GM23338 (cell line): ENCODE measurements around the gene PAH. TPM values are rescaled to one million over a fixed set of nuclear protein-coding genes. Genes with fewer than 3 reads are reported as not detected.

Source experiments
- ATAC-seq: fragments of 200-7000 bp; cut with Tn5 transposase; 3 replicates; pipeline ENCODE4 v1.9.1; 2020
- DNase-seq: peaks from one replicate; pipeline ENCODE4 v3.0.0-alpha.2; 2015; ENCODE audit warnings: low spot score
- H2AFZ ChIP-seq: fragments of 200-600 bp; sonication (generic); 2 replicates; pipeline ENCODE4 v1.8.0; 2016; ENCODE audit warnings: antibody characterized with exemption, mild to moderate bottlenecking, moderate library complexity
- H3F3A ChIP-seq: fragments of 200-600 bp; sonication (generic); replicated peaks from 2 replicates; pipeline ENCODE4 v1.8.0; 2017; ENCODE audit warnings: antibody characterized with exemption, mixed run types, low read depth
- H3K27ac ChIP-seq: fragments of 200-600 bp; sonication (generic); 2 replicates; pipeline ENCODE4 v1.6.1; 2016; ENCODE audit warnings: low read depth
- H3K27me3 ChIP-seq: fragments of 200-600 bp; sonication (generic); 2 replicates; pipeline ENCODE4 v1.8.0; 2016; ENCODE audit warnings: mild to moderate bottlenecking, mixed run types, moderate library complexity; ENCODE audit not compliant: insufficient read depth
- H3K36me3 ChIP-seq: fragments of 200-600 bp; sonication (generic); 2 replicates; pipeline ENCODE4 v1.8.0; 2016; ENCODE audit warnings: mild to moderate bottlenecking; ENCODE audit not compliant: insufficient read depth
- H3K4me1 ChIP-seq: fragments of 200-600 bp; sonication (generic); 2 replicates; pipeline ENCODE4 v1.8.0; 2016; ENCODE audit warnings: mild to moderate bottlenecking, moderate library complexity; ENCODE audit not compliant: insufficient read depth
- H3K4me2 ChIP-seq: fragments of 200-600 bp; sonication (generic); 2 replicates; pipeline ENCODE4 v1.7.1; 2017; ENCODE audit warnings: mixed run types
- H3K4me3 ChIP-seq: fragments of 200-600 bp; sonication (generic); 2 replicates; pipeline ENCODE4 v1.6.1; 2016; ENCODE audit warnings: mixed run types
- H3K79me2 ChIP-seq: fragments of 200-600 bp; sonication (generic); replicated peaks from 2 replicates; pipeline ENCODE4 v1.8.0; 2017; ENCODE audit warnings: mild to moderate bottlenecking; ENCODE audit not compliant: insufficient read depth
- H3K9me2 ChIP-seq: fragments of 200-600 bp; sonication (generic); 2 replicates; pipeline ENCODE4 v1.8.0; 2017; ENCODE audit not compliant: insufficient read depth
- H4K20me1 ChIP-seq: fragments of 200-600 bp; sonication (generic); replicated peaks from 2 replicates; pipeline ENCODE4 v1.8.0; 2017; ENCODE audit warnings: mild to moderate bottlenecking; ENCODE audit not compliant: insufficient read depth
- H3K27ac Mint-ChIP-seq: 2 replicates; pipeline ENCODE4 v1.8.0; 2020; ENCODE audit warnings: inconsistent platforms, mild to moderate bottlenecking, moderate library complexity, mixed read lengths
- H3K27me3 Mint-ChIP-seq: 3 replicates; pipeline ENCODE4 v1.8.0; 2022; ENCODE audit warnings: low read depth, mild to moderate bottlenecking, moderate library complexity, mixed read lengths, inconsistent platforms; ENCODE audit not compliant: insufficient read depth, poor library complexity
- H3K36me3 Mint-ChIP-seq: 3 replicates; pipeline ENCODE4 v1.8.0; 2021; ENCODE audit warnings: low read depth, mild to moderate bottlenecking, inconsistent platforms, moderate library complexity, mixed read lengths
- H3K4me1 Mint-ChIP-seq: 3 replicates; pipeline ENCODE4 v1.8.0; 2020; ENCODE audit warnings: mild to moderate bottlenecking, inconsistent platforms, mixed read lengths
- H3K4me3 Mint-ChIP-seq: 3 replicates; pipeline ENCODE4 v1.8.0; 2021; ENCODE audit warnings: moderate library complexity, mild to moderate bottlenecking, inconsistent platforms, mixed read lengths
- H3K9me3 Mint-ChIP-seq: 3 replicates; pipeline ENCODE4 v1.8.0; 2020; ENCODE audit warnings: moderate library complexity, mild to moderate bottlenecking, inconsistent platforms, mixed read lengths
- CREB1 ChIP-seq: fragments of 250-450 bp; sonication (Bioruptor Pico); IDR thresholded peaks from 2 replicates; pipeline ENCODE4 v1.5.0; 2020; ENCODE audit warnings: low read depth, mild to moderate bottlenecking, moderate library complexity
- EZH2 ChIP-seq: fragments of 200-600 bp; sonication (generic); IDR thresholded peaks from one replicate; pipeline ENCODE4 v1.8.0; 2017; ENCODE audit warnings: antibody characterized with exemption, mild to moderate bottlenecking, low read depth; ENCODE audit not compliant: unreplicated experiment
- EZH2phosphoT487 ChIP-seq: fragments of 200-600 bp; sonication (generic); IDR thresholded peaks from one replicate; pipeline ENCODE4 v1.8.1; 2018; ENCODE audit warnings: antibody characterized with exemption; ENCODE audit not compliant: unreplicated experiment
- JUNB ChIP-seq: IDR thresholded peaks from one replicate; pipeline ENCODE4 v1.6.1; 2016; ENCODE audit warnings: antibody characterized with exemption; ENCODE audit not compliant: unreplicated experiment
- NANOG ChIP-seq: IDR thresholded peaks from 2 replicates; pipeline ENCODE4 v1.6.1; 2016; ENCODE audit warnings: antibody characterized with exemption, borderline replicate concordance
- POLR2AphosphoS5 ChIP-seq: IDR thresholded peaks from 2 replicates; pipeline ENCODE4 v1.6.1; 2016; ENCODE audit warnings: antibody characterized with exemption, low read depth
- STAT1 ChIP-seq: IDR thresholded peaks from one replicate; pipeline ENCODE4 v1.6.1; 2016; ENCODE audit warnings: antibody characterized with exemption; ENCODE audit not compliant: unreplicated experiment
- ZNF114 ChIP-seq: fragments of 250-450 bp; sonication (Bioruptor Pico); IDR thresholded peaks from 2 replicates; pipeline ENCODE4 v1.5.0; 2020; ENCODE audit warnings: mild to moderate bottlenecking, moderate library complexity
- ZNF331 ChIP-seq: fragments of 250-450 bp; sonication (Bioruptor Pico); IDR thresholded peaks from 2 replicates; pipeline ENCODE4 v1.5.0; 2020; ENCODE audit warnings: low read depth, mild to moderate bottlenecking, moderate library complexity
- polyA plus RNA-seq: library from polyadenylated mRNA; unstranded; fragments of >200 nt; fragmentation: Nextera tagmentation; extraction: Ambion mirVana; gene quantifications from 2 replicates; pipeline ENCODE4 v1.2.1, GENCODE V29; 2016
- total RNA-seq: library from RNA; depleted of rRNA; stranded (reverse); fragments of >200 nt; shearing (Covaris generic); gene quantifications from 2 replicates; pipeline ENCODE4 v1.2.3, GENCODE V29; 2014
- TF ChIP-seq, protein P1 (sequence below): IDR thresholded peaks from 2 replicates; pipeline ENCODE4 v1.6.1; 2016; ENCODE audit warnings: antibody characterized with exemption
- TF ChIP-seq, protein P2 (sequence below), 2 experiments: fragments of 200-600 bp in 1 of 2; sonication (generic) in 1 of 2; conservative IDR thresholded peaks; 2 replicates each; pipeline versions ENCODE4 v1.5.1 to v1.6.1; 2016 to 2017; ENCODE audit warnings: antibody characterized with exemption in 2 of 2, low read depth in 2 of 2, mild to moderate bottlenecking in 2 of 2, moderate library complexity in 1 of 2
- TF ChIP-seq, protein P3 (sequence below): fragments of 250-450 bp; sonication (Bioruptor Pico); IDR thresholded peaks from 2 replicates; pipeline ENCODE4 v1.5.0; 2020; ENCODE audit warnings: mild to moderate bottlenecking, moderate library complexity
- TF ChIP-seq, protein P4 (sequence below): IDR thresholded peaks from one replicate; pipeline ENCODE4 v1.6.1; 2018; ENCODE audit warnings: antibody characterized with exemption; ENCODE audit not compliant: unreplicated experiment

The PAH gene
- total and polyA plus RNA-seq, 2 experiments from 2014 or later: 3.7 to 4.8 TPM

DNA sequence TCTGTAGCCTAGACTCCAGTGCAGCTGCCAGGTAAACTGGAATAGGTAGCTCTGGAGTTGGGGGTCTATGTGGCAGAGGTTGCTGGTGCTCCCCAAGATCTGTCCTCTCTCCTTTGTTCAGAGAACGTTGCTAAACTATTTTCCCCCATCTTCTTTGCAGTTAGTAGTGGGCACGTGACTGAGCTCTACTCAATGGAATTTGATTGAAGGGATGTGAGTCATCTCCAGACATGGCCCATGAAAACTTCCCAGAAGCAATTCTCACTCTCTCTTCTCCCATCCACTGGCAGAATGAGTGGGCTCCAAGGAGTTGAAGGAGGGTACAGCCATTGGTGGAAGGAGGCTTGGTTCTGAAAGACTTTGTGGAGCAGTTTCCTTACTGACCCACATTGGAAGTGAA, 44.0 kb downstream of the PAH start:
- Histone ChIP-seq H3K36me3 (no peaks in the 10 kb centered on the region), H3K27ac (no peak overlapping the region), H3K79me2 (no peaks in the 10 kb centered on the region), H3K4me1 (no peaks in the 10 kb centered on the region), H3K4me2 (no peak overlapping the region), H2AFZ (no peak overlapping the region), H3K9me2 (no peaks in the 10 kb centered on the region), H3K4me3 (no peak overlapping the region), H3F3A (no peaks in the 10 kb centered on the region), H4K20me1 (no peaks in the 10 kb centered on the region), H3K27me3 (no peaks in the 10 kb centered on the region)
- H3K36me3 Mint-ChIP-seq: no peaks in the 10 kb centered on the region
- no peak for DNase-seq
- TF ChIP-seq, protein P1, sequence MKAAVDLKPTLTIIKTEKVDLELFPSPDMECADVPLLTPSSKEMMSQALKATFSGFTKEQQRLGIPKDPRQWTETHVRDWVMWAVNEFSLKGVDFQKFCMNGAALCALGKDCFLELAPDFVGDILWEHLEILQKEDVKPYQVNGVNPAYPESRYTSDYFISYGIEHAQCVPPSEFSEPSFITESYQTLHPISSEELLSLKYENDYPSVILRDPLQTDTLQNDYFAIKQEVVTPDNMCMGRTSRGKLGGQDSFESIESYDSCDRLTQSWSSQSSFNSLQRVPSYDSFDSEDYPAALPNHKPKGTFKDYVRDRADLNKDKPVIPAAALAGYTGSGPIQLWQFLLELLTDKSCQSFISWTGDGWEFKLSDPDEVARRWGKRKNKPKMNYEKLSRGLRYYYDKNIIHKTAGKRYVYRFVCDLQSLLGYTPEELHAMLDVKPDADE: no peak
- no peak for TF ChIP-seq CREB1 (CRISPR knock-in tag)
- TF ChIP-seq, protein P2, sequence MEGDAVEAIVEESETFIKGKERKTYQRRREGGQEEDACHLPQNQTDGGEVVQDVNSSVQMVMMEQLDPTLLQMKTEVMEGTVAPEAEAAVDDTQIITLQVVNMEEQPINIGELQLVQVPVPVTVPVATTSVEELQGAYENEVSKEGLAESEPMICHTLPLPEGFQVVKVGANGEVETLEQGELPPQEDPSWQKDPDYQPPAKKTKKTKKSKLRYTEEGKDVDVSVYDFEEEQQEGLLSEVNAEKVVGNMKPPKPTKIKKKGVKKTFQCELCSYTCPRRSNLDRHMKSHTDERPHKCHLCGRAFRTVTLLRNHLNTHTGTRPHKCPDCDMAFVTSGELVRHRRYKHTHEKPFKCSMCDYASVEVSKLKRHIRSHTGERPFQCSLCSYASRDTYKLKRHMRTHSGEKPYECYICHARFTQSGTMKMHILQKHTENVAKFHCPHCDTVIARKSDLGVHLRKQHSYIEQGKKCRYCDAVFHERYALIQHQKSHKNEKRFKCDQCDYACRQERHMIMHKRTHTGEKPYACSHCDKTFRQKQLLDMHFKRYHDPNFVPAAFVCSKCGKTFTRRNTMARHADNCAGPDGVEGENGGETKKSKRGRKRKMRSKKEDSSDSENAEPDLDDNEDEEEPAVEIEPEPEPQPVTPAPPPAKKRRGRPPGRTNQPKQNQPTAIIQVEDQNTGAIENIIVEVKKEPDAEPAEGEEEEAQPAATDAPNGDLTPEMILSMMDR (conservative IDR thresholded peaks at IDR 0.05; ENCODE audit: low read depth in 2 of 2): no peak
- TF ChIP-seq, protein P3, sequence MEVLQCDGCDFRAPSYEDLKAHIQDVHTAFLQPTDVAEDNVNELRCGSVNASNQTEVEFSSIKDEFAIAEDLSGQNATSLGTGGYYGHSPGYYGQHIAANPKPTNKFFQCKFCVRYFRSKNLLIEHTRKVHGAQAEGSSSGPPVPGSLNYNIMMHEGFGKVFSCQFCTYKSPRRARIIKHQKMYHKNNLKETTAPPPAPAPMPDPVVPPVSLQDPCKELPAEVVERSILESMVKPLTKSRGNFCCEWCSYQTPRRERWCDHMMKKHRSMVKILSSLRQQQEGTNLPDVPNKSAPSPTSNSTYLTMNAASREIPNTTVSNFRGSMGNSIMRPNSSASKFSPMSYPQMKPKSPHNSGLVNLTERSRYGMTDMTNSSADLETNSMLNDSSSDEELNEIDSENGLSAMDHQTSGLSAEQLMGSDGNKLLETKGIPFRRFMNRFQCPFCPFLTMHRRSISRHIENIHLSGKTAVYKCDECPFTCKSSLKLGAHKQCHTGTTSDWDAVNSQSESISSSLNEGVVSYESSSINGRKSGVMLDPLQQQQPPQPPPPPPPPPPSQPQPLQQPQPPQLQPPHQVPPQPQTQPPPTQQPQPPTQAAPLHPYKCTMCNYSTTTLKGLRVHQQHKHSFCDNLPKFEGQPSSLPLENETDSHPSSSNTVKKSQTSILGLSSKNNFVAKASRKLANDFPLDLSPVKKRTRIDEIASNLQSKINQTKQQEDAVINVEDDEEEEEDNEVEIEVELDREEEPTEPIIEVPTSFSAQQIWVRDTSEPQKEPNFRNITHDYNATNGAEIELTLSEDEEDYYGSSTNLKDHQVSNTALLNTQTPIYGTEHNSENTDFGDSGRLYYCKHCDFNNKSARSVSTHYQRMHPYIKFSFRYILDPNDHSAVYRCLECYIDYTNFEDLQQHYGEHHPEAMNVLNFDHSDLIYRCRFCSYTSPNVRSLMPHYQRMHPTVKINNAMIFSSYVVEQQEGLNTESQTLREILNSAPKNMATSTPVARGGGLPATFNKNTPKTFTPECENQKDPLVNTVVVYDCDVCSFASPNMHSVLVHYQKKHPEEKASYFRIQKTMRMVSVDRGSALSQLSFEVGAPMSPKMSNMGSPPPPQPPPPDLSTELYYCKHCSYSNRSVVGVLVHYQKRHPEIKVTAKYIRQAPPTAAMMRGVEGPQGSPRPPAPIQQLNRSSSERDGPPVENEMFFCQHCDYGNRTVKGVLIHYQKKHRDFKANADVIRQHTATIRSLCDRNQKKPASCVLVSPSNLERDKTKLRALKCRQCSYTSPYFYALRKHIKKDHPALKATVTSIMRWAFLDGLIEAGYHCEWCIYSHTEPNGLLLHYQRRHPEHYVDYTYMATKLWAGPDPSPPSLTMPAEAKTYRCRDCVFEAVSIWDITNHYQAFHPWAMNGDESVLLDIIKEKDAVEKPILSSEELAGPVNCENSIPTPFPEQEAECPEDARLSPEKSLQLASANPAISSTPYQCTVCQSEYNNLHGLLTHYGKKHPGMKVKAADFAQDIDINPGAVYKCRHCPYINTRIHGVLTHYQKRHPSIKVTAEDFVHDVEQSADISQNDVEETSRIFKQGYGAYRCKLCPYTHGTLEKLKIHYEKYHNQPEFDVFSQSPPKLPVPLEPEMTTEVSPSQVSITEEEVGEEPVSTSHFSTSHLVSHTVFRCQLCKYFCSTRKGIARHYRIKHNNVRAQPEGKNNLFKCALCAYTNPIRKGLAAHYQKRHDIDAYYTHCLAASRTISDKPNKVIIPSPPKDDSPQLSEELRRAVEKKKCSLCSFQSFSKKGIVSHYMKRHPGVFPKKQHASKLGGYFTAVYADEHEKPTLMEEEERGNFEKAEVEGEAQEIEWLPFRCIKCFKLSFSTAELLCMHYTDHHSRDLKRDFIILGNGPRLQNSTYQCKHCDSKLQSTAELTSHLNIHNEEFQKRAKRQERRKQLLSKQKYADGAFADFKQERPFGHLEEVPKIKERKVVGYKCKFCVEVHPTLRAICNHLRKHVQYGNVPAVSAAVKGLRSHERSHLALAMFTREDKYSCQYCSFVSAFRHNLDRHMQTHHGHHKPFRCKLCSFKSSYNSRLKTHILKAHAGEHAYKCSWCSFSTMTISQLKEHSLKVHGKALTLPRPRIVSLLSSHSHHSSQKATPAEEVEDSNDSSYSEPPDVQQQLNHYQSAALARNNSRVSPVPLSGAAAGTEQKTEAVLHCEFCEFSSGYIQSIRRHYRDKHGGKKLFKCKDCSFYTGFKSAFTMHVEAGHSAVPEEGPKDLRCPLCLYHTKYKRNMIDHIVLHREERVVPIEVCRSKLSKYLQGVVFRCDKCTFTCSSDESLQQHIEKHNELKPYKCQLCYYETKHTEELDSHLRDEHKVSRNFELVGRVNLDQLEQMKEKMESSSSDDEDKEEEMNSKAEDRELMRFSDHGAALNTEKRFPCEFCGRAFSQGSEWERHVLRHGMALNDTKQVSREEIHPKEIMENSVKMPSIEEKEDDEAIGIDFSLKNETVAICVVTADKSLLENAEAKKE (CRISPR knock-in tag): no peak
- no peak for TF ChIP-seq ZNF114 (CRISPR knock-in tag)
- TF ChIP-seq EZH2phosphoT487: no peak
- TF ChIP-seq, protein P4, sequence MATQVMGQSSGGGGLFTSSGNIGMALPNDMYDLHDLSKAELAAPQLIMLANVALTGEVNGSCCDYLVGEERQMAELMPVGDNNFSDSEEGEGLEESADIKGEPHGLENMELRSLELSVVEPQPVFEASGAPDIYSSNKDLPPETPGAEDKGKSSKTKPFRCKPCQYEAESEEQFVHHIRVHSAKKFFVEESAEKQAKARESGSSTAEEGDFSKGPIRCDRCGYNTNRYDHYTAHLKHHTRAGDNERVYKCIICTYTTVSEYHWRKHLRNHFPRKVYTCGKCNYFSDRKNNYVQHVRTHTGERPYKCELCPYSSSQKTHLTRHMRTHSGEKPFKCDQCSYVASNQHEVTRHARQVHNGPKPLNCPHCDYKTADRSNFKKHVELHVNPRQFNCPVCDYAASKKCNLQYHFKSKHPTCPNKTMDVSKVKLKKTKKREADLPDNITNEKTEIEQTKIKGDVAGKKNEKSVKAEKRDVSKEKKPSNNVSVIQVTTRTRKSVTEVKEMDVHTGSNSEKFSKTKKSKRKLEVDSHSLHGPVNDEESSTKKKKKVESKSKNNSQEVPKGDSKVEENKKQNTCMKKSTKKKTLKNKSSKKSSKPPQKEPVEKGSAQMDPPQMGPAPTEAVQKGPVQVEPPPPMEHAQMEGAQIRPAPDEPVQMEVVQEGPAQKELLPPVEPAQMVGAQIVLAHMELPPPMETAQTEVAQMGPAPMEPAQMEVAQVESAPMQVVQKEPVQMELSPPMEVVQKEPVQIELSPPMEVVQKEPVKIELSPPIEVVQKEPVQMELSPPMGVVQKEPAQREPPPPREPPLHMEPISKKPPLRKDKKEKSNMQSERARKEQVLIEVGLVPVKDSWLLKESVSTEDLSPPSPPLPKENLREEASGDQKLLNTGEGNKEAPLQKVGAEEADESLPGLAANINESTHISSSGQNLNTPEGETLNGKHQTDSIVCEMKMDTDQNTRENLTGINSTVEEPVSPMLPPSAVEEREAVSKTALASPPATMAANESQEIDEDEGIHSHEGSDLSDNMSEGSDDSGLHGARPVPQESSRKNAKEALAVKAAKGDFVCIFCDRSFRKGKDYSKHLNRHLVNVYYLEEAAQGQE: no peak
- no peak for TF ChIP-seq ZNF331
- TF ChIP-seq JUNB: no peak
- no peak for TF ChIP-seq STAT1
- no peak for TF ChIP-seq EZH2
- no peak for TF ChIP-seq POLR2AphosphoS5
- no peak for TF ChIP-seq NANOG
- ATAC-seq: no peak
- H3K27ac Mint-ChIP-seq: no peak overlapping the region
- H3K4me1 Mint-ChIP-seq: no peaks in the 10 kb centered on the region
- no peaks in the 10 kb centered on the region for H3K27me3 Mint-ChIP-seq
- no peaks in the 10 kb centered on the region for H3K9me3 Mint-ChIP-seq
- no peak overlapping the region for H3K4me3 Mint-ChIP-seq
